H1 (cell line): ENCODE results near the gene STX16. TPM values are rescaled to one million over a fixed set of nuclear protein-coding genes. Genes with fewer than 3 reads are reported as not detected.

Source experiments
- RXRA ChIP-seq: IDR thresholded peaks from 2 replicates; pipeline ENCODE4 v1.6.1; 2011; ENCODE audit warnings: low read depth, mild to moderate bottlenecking, low read length, moderate library complexity; ENCODE audit not compliant: insufficient read depth
- SP4 ChIP-seq: IDR thresholded peaks from 2 replicates; pipeline ENCODE4 v1.6.1; 2012; ENCODE audit warnings: low read length, inconsistent platforms
- TCF12 ChIP-seq: IDR thresholded peaks from 2 replicates; pipeline ENCODE4 v1.6.1; 2011; ENCODE audit warnings: low read depth, mild to moderate bottlenecking, low read length
- polyA plus RNA-seq, 7 experiments: library from polyadenylated mRNA; depleted of rRNA in 3 of 7; stranded (reverse) in 5 of 7; unstranded in 2 of 7; fragments of >200 nt in 5 of 7; fragments of 200-250 nt in 2 of 7; gene quantifications; 1 replicate in 5 of 7; 2 replicates in 1 of 7; 4 replicates in 1 of 7; pipeline versions ENCODE4 v1.2.1 to v1.2.3, GENCODE V29; 2011 to 2013; ENCODE audit warnings: missing spikeins in 2 of 7, mixed read lengths in 2 of 7
- total RNA-seq: library from RNA; stranded (reverse); fragmentation: NEBNext Ultra II Directional; extraction: Animal tissue kit (Norgen Biotek cat#: 25700); gene quantifications from 2 replicates; pipeline ENCODE4 v1.2.1, GENCODE V29; 2021

Gene STX16
- total and polyA plus RNA-seq, 2 of the 8 experiments (the other 6 are each of a cell fraction or from before 2014, with no cell fraction given) = 45.2 to 61.6 TPM

GRCh38 chr20:58605292-58606065, 45.6 kb upstream of the STX16 start (continued):
- TF ChIP-seq RXRA = no peak
- no peak for TF ChIP-seq SP4
- no peak for TF ChIP-seq TCF12
- TF ChIP-seq, all 59 proteins: peak for 0
